Effector memory CD4-positive, alpha-beta T cell (primary cell): Measurements from ENCODE around the gene TNPO2.

ENCODE experiments used
- DNase-seq, 3 donors: peaks; one replicate each; pipeline ENCODE4 v3.0.0-alpha.2; 2020
- H3K27ac ChIP-seq: 2 replicates; pipeline ENCODE4 v1.7.0; 2013; ENCODE audit warnings: mild to moderate bottlenecking, low read length, moderate library complexity; ENCODE audit not compliant: insufficient read depth, poor library complexity, severe bottlenecking
- H3K27me3 ChIP-seq: replicated peaks from 2 replicates; pipeline ENCODE4 v1.7.0; 2013; ENCODE audit warnings: mild to moderate bottlenecking, low read length; ENCODE audit not compliant: insufficient read depth, control insufficient read depth, poor library complexity, severe bottlenecking
- H3K36me3 ChIP-seq: 2 replicates; pipeline ENCODE4 v1.7.0; 2013; ENCODE audit warnings: mild to moderate bottlenecking, low read length, moderate library complexity; ENCODE audit not compliant: control insufficient read depth, insufficient read depth
- H3K4me1 ChIP-seq: 2 replicates; pipeline ENCODE4 v1.7.0; 2013; ENCODE audit warnings: low read length, mild to moderate bottlenecking; ENCODE audit not compliant: control insufficient read depth, insufficient read depth, poor library complexity, severe bottlenecking
- H3K4me3 ChIP-seq: 2 replicates; pipeline ENCODE4 v1.7.0; 2013; ENCODE audit warnings: low read length, low read depth, mild to moderate bottlenecking; ENCODE audit not compliant: insufficient read depth, poor library complexity, severe bottlenecking
- H3K9me3 ChIP-seq: 2 replicates; pipeline ENCODE4 v1.7.0; 2013; ENCODE audit warnings: mild to moderate bottlenecking, low read length, moderate library complexity; ENCODE audit not compliant: control insufficient read depth

The TNPO2 gene

DNA sequence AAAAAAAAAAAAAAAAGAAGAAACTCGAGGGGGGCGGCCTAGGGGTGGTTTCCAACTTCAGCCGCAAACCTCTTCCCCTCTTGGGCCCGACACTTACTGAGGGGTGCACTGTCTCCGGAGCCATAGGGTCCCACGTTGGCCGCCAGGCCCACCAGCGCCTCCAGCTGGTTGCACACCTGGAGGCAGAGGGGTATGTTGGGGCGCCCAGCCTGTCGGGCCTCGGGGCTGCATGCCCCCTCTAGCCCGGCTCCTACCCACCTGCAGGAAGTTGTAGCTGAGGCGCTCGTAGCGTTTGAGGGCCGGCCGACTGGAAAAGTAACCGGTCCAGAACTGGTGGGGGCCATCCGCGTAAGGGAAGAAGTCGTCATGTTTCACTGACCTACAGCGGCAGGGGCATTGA is 65.8 kb downstream of the TNPO2 start:
- no peak overlapping the region for H3K4me3 ChIP-seq
- no peak for DNase-seq
- H3K4me1 ChIP-seq, result no peaks in the 10 kb centered on the region
- no peak overlapping the region for H3K27ac ChIP-seq
- H3K9me3 ChIP-seq, result no peaks in the 10 kb centered on the region
- H3K36me3 ChIP-seq, result peaks cover 60% of the 10 kb centered on the region
- no peaks in the 10 kb centered on the region for H3K27me3 ChIP-seq

DNA sequence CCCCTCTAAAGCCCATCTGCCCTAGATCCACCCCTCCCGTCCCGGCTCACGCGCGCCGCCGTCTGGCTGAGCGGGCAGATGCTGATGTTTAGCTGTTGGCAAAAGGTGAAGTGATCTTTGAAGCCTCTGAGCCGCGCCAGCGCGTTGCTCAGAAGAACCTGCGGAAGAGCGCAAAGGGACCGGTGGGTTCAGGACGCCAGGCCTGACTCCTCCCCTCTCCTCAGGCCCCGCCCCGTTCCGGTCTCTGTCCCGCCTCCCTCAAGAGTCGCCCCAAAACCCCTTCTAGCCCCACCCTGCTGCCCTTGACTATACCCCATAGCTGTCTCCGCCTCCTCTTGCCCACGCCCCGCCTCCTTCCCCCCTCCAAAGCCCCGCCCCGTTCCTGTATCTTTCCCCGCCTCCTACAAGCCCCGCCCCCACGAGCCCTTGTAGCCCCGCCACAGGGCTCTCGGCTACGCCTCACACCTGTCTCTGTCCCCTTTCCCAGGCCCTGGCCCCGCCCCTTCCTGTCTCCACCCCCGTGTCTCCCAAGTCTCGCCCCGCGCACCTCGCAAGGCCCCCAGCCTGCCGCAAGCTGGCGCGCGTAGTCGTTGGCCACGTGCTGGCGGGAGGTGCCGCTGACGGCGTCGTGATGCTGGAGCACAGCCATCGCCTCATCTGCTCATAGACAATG is 66.7 kb downstream of the TNPO2 start:
- H3K9me3 ChIP-seq, result no peaks in the 10 kb centered on the region
- DNase-seq, result no peak
- no peaks in the 10 kb centered on the region for H3K4me1 ChIP-seq
- peaks cover 58% of the 10 kb centered on the region for H3K36me3 ChIP-seq
- H3K27me3 ChIP-seq, result no peaks in the 10 kb centered on the region
- no peak overlapping the region for H3K4me3 ChIP-seq
- no peak overlapping the region for H3K27ac ChIP-seq

DNA sequence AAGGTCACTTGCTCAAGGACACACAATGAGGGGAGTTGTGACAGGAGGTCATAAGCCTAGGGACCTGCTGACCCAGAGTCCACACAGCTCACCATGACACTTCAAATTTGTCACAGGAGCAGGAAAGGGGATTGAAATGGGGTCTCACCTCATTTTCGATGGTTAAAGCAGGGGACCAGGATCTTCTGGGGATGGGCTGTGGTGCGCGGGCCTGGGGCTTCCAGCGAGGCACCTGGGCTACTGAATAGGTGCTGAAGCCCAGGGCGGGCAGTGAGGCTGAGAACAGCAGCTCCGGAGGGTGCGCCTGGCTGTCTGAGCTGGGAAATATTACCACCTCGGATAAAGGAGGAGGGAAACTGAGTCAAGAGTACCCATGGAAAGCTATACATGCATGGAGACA is 68.2 kb downstream of the TNPO2 start:
- H3K9me3 ChIP-seq, result no peaks in the 10 kb centered on the region
- H3K27ac ChIP-seq, result no peak overlapping the region
- H3K4me1 ChIP-seq, result no peaks in the 10 kb centered on the region
- peaks cover 48% of the 10 kb centered on the region for H3K36me3 ChIP-seq
- DNase-seq, result no peak
- H3K4me3 ChIP-seq, result no peak overlapping the region
- H3K27me3 ChIP-seq, result no peaks in the 10 kb centered on the region

- H3K27me3 ChIP-seq, result no peaks in the 10 kb centered on the region
- no peak overlapping the region for H3K27ac ChIP-seq
- no peaks in the 10 kb centered on the region for H3K4me1 ChIP-seq
- no peak for DNase-seq
- H3K9me3 ChIP-seq, result no peaks in the 10 kb centered on the region
- no peak overlapping the region for H3K4me3 ChIP-seq
- H3K36me3 ChIP-seq, result peaks cover 36% of the 10 kb centered on the region
Measured at GRCh38 chr19:12652219-12652618, 71.5 kb downstream of the TNPO2 start.

DNA sequence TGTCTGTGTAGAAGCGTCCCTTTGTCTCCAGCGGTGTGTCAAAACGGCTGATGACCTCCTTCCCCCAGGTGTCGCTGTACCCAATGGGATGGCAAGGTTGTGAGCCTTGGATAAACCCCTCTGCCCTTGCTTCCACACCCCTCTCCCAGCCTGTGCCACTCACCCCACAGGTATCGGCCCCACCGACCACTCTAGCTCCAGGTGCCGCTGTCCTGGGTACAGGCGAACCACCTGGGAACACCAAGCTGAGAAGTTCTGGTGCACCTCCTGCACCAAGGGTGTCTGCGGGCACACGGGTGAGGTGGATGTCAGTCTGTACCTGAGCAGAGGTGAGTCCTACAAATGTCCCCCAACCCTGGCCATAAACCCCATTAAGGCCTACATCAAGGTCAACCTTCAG is 73.8 kb downstream of the TNPO2 start:
- no peak overlapping the region for H3K27ac ChIP-seq
- no peak for DNase-seq
- H3K36me3 ChIP-seq, result peaks cover 13% of the 10 kb centered on the region
- H3K9me3 ChIP-seq, result no peaks in the 10 kb centered on the region
- no peaks in the 10 kb centered on the region for H3K4me1 ChIP-seq
- H3K27me3 ChIP-seq, result no peaks in the 10 kb centered on the region
- H3K4me3 ChIP-seq, result no peak overlapping the region
